GM19455 (cell line): ENCODE results near the gene ORAI3.

ENCODE experiments used
- ATAC-seq: cut with Tn5 transposase; IDR thresholded peaks from one replicate; pipeline ENCODE4 v1.9.1; 2021; ENCODE audit not compliant: unreplicated experiment

The ORAI3 gene

DNA sequence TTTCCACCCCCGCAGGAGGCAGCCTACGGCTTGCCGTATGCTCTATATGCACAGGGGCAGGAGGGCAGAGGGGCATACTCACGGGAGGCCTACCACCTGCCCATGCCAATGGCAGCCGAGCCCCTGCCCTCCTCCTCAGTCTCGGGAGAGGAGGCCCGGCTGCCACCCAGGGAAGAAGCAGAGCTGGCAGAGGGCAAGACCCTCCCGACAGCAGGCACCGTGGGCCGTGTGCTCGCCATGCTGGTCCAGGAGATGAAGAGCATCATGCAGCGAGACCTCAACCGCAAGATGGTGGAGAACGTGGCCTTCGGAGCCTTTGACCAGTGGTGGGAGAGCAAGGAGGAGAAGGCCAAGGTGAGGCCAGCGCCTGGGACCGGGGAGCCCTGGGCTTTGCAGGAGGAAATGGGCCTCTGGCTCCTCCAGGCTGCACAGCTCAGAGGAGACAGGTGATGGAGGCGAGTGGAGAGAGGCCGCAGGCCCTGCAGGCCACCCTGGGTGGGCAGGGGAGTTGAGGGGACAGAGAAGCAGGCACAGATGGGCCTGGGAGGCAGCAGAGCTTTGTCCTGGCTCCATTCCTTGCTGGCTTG lies 17.3 kb downstream of the ORAI3 start:
- ATAC-seq, result no peak

DNA sequence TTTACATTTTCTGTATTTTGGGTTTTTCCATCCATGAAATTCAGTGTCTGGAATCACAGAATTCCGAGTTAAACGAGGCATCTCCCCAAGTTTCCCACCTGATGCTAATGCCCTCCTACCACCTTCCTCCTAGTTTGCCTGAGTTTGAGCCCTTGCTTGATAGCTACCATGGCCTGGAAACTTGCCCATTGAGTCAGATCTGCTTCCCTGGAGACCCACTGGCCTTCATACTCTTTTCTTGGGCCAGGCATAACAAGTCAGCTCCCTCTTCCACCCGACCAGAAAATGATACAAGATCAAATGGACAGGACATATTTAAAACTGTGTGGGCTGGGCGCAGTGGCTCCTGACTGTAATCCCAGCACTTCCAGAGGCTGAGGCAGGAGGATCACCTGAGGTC lies 18.9 kb downstream of the ORAI3 start:
- no peak for ATAC-seq

DNA sequence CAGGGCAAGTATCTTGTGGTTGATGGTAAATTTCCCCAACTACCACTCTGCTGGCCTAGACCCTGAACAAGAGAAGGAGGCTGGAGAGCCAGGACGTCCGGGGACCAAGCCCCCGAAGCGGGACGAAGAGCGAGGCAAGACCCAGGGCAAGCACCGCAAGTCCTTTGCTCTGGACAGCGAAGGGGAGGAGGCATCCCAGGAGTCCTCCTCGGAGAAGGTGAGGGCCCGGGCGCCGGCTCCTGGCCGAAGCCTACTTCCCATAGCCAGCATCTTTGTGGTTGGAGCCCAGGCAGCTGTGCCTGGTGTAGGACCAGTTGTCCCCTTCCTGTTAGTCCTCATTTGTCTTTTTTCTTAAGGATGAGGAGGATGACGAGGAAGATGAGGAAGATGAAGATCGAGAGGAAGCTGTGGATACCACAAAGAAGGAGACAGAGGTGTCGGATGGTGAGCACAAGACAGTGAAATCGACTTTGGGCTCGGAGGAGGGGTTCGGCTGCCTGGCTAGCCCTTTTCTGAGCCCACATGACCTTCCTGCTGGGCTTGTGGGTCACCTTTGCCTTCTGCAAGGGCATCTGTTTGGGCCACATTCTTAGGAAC lies 20.5 kb downstream of the ORAI3 start:
- ATAC-seq, result no peak

DNA sequence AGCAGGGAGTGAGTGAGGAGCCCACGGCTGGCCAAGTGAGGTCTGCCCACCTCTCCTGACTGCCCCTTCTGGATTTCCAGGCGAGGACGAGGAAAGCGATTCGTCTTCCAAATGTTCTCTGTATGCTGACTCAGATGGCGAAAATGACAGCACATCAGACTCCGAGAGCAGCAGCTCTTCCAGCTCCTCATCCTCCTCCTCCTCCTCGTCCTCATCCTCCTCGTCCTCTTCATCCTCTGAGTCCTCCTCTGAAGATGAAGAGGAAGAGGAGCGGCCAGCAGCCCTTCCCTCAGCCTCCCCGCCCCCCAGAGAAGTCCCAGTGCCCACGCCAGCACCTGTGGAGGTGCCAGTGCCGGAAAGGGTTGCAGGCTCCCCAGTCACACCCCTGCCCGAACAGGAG lies 22.4 kb downstream of the ORAI3 start:
- no peak for ATAC-seq

DNA sequence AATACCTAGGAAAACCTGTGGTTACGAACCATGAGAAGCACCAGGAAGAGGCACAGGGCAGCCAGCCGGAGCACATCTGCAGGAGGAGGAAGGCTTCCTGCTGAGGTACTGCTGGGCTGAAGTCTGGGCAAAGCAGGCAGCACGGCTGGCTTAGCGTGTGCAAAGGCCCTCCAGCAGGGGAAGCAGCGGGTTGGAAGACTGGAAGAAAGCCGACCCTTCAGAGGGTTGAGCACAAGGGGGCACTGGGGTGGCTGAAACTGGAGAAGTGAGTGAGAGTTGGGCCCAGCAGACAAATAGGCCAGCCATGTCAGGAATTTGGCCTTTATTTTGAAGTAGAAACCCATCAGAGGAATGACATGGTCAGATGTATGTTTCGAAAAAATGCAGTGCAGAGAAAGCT lies 24.0 kb downstream of the ORAI3 start:
- no peak for ATAC-seq

DNA sequence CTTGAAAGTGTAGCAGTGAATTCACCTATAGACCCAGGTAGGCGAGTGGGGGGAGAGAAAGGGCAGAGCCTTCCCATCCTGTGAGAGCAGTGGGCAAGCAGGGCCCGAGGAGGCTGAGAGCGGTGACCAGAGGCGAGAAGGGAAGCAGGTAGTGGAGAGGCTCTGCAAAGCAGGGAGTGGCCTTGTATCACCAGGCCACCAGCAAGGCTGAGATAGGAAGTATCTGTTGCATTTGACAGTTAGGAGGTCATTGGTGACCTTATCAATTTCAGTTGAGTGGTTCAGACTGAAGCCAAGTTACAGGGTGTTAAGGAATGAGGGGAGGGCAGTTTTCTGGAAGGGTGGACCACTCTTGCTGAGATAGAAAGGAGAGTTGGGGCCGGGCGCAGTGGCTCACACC lies 25.5 kb downstream of the ORAI3 start:
- ATAC-seq, result no peak

DNA sequence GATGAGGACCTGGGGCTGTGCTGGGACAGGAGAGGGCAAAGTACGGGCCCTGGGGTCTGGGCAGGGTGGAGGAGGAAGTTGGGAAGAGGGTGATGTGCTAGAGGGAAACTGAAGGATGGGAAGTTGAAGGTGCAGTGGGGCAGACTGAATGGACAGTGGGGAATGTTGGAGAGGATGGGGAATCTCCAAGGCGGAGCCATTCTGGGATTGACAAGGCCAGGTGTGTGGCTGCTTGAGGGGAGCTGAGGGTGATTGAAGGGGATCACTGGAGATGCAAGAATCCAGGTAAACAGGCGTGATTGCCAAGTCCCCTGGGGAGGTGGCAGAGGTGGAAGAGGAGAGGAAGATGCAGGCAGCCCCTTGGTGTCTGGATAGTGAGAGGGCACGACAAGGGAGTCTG lies 27.6 kb downstream of the ORAI3 start:
- no peak for ATAC-seq

DNA sequence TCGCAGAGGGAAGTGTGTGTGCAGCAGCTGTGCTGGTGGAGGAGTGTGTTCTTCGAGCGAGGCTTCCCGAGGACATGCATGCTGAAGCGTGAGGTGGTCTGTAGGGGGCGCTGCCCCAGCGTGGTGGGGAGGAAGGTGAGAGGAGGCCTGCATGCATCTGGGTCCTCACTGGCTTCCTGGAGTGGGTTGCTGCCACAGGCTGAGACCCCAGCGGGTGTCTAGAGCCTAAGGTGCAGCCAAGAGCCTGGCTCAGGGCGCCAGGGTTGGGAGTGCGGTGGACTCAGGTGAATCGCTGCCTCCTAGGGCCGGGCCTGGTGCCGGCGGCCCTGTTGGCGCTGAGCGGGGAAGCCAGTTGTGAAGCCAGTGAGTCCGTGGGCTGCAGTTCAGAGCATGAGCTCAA lies 28.6 kb downstream of the ORAI3 start:
- no peak for ATAC-seq

DNA sequence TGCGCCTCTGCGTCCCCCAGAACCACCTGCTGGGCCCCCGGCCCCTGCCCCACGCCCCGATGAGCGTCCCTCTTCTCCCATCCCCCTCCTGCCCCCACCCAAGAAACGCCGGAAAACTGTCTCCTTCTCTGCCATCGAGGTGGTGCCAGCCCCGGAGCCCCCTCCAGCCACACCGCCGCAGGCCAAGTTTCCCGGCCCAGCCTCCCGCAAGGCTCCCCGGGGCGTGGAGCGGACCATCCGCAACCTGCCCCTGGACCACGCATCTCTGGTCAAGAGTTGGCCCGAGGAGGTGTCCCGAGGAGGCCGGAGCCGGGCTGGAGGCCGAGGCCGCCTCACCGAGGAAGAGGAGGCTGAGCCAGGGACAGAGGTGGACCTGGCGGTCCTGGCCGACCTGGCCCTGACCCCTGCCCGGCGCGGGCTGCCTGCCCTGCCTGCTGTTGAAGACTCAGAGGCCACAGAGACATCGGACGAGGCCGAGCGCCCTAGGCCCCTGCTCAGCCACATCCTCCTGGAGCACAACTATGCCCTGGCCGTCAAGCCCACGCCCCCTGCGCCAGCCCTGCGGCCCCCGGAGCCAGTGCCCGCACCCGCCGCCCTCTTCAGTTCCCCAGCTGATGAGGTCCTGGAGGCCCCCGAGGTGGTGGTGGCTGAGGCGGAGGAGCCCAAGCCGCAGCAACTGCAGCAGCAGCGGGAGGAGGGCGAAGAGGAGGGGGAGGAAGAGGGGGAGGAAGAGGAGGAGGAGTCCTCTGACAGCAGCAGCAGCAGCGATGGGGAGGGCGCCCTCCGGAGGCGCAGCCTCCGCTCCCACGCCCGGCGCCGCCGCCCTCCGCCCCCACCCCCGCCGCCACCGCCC lies 30.5 kb downstream of the ORAI3 start:
- ATAC-seq, result no peak

DNA sequence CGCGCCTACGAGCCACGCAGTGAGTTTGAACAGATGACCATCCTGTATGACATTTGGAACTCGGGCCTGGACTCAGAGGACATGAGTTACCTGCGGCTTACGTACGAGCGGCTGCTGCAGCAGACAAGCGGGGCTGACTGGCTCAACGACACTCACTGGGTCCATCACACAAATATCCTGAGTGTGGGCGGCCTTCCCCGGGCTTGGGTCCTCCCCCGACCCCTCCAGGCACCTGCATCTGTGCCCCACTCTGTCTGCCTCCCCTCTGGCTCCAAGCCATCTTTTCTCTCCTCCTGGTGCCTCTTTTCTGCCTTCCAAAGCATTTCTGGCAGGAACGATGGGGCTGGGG lies 31.1 kb downstream of the ORAI3 start:
- no peak for ATAC-seq

DNA sequence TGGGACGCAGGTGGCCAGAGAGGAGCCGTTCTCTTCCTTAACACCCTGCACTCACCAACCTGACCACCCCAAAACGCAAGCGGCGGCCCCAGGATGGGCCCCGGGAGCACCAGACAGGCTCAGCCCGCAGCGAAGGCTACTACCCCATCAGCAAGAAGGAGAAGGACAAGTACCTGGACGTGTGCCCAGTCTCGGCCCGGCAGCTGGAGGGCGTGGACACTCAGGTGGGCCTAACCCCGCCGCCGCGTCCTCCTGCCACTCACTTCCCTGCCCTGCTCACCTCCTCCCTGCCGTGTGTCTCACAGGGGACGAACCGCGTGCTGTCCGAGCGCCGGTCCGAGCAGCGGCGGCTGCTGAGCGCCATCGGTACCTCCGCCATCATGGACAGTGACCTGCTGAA lies 31.6 kb downstream of the ORAI3 start:
- ATAC-seq, result no peak

DNA sequence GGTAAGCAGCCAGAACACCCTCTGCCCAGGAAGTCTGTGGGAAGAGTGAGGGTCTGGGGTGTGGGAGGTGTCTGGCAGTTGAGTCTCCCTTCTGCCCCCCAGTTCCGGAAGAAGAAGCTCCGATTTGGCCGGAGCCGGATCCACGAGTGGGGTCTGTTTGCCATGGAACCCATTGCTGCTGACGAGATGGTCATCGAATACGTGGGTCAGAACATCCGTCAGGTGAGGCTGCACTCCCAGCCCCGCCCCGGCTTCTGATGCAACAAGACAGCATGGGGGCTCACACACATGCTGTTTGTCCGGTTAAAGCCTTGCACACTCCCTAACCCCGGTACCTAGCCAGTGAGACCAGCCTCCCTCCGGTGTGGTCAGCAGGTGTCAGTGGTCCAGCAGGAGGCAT lies 32.1 kb downstream of the ORAI3 start:
- ATAC-seq, result no peak

DNA sequence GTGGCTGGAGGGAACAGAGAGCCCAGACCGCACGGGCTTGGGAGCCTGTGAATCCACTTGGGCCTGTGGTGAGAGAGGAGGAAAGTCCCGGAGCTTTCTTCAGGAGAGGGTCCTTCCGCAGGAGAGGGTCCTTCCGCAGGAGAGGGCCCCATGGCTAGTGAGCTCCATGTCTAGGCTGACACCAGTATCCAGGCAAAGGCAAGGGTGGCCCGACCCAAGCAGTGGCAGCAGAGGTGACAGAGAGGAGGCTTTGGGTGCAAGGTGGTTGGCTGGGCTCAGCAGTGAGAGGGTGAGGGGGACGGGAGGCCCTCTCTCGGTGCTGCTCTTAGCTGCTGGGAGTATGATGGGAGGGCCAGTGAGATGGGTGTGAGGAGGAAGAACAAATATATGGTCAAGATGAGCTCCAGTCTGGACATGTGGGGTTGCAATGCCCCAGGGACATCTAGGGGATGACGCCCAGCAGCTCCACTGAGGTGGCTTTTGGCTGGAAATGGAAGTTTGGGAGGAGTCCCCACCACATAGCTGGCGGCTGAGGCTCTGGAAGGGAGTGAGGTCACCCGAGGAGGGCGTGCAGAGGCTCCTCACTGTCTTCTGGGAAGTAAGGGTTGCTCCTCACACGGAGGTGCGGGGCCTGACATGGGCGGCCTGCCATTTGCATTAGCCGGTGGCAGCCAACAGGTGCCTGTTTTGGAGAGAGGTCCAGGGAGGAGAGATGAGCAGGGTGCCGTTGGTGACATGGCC lies 33.9 kb downstream of the ORAI3 start:
- no peak for ATAC-seq

DNA sequence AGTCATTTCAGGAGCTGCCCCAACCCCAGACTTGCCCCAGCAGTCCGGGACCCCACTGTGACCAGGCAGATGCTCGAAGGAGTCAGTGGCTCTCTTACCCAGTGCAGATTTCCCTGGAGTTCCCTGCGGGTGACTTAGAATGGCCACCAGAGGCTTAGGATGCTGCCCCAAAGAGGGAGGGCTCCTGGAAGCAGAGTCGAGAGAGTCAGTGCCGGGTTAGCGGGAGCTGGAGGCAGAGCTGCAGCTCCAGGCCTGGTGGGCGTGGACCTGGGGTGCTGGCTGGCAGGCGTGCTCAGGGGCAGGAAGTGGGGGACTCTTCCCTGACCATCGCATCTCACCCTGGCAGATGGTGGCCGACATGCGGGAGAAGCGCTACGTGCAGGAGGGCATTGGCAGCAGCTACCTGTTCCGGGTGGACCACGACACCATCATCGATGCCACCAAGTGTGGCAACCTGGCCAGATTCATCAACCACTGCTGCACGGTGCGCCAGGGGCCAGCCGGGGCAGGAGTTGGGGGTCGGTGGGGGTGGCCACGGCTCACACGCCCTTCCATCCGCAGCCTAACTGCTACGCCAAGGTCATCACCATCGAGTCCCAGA lies 34.5 kb downstream of the ORAI3 start:
- ATAC-seq, result no peak

DNA sequence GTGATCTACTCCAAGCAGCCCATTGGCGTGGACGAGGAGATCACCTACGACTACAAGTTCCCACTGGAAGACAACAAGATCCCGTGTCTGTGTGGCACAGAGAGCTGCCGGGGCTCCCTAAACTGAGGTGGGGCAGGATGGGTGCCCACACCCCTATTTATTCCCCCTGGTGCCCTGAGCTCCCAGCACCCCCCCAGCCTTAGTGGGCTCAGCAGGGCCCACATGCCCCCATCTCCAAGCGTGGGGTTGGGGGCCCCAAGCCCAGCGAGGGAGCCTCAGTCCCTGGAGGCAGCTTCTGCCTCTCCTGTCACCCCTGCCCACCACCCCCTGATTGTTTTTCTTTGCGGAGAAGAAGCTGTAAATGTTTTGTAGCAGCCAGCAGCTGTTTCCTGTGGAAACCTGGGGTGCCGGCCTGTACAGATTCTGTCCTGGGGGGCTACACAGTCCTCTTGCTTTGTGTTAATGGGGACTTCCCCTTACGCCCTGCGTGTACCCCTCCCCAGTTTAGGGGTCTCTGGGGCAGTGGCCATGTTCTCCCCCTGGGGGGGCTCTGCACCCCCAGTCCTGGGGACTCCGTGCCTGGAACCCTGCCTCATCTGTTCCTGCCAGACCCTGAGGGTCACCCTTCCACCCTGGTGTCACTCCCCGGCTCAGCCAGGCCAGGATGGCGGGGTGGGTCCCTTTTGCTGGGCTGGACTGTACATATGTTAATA lies 35.2 kb downstream of the ORAI3 start:
- ATAC-seq, result no peak

DNA sequence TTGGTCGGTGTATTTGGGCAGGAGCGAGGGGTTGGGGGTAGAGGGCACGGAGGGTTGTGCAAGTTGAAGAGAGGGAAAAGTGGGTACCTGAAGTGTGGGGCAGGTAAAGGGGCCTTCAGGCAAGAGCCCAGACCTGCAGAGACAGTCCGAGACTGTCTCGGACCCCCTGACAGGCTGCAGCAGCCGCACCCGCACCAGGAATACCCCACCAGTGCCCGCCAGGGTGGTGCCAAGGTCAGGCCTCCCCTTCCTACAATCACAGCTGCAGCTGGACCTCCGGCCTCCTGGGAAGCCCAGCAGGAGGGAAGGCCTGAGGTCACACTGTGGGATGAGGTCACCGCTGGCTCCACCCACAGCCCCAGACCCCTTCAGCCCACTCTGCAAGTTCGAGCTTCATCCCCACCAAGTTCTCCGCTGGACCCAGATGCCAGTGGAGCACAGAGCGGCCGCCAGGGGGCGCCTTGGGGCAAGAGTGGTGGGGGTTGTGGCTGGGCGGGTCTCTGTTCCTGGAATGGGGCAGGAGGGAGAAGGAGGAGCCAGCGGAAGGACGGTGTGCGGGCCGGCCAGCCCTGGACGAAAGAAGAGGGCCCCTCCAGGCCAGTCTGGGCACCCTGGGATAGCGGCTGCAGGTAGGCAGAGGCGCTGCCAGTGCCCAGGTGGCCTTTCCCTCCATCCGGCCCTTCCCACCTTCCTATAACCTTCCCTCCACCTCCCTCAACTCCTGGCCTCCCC lies 36.0 kb downstream of the ORAI3 start, which contains the start of gene HSD3B7:
TSS of gene HSD3B7 (plus strand) at position 539 of the 732 bp plus-strand sequence. CDS start 452 bp downstream, outside the sequence.
- no peak for ATAC-seq

DNA sequence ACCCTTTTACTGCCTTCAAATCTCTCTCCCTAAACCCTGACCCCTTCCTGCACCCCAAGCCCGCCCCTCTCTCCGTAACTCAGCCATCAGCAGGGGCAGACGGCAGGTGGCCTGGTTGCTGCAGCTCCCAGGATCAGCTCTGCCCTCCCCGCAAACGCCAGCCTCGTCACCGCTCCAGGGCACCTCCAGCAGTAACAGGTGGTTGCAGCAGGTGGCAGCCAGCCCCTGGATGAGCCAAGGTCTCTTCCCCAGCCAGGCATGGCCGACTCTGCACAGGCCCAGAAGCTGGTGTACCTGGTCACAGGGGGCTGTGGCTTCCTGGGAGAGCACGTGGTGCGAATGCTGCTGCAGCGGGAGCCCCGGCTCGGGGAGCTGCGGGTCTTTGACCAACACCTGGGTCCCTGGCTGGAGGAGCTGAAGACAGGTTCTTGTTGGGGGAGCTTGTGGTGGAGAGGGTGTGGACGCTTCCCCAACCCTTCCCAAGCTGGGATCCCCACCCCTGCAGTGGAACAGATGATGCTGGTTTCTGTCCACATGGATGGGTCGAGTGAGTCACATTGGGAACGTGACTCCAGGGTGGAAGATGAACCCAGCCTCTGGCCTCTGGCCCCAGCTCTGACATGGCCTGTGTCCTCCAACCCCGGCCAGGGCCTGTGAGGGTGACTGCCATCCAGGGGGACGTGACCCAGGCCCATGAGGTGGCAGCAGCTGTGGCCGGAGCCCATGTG lies 36.7 kb downstream of the ORAI3 start:
- no peak for ATAC-seq

DNA sequence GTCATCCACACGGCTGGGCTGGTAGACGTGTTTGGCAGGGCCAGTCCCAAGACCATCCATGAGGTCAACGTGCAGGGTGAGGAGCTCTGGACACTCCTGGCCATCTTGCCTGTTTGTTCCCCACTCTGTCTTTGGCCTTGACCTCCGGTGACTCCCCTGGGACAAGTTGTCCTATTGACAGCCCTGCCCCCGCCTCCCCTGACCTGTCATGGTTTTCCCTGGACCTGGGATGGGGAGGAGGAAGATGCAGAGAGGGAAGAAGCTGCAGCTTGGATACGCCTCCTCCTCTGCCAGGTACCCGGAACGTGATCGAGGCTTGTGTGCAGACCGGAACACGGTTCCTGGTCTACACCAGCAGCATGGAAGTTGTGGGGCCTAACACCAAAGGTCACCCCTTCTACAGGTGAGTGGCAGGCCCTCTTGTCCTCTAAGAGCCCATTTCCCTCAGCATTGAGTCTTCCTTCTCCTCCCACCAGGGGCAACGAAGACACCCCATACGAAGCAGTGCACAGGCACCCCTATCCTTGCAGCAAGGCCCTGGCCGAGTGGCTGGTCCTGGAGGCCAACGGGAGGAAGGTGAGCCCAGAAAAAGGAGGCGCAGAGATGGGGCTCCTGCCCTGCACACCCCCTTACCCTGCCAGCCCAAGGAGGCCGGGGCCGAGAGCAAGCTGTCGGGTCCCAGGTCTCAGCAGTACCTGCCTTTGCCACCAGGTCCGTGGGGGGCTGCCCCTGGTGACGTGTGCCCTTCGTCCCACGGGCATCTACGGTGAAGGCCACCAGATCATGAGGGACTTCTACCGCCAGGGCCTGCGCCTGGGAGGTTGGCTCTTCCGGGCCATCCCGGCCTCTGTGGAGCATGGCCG lies 37.5 kb downstream of the ORAI3 start:
- ATAC-seq, result no peak
